ENCODE results near the gene MYO9B. TPM values are rescaled to one million over a fixed set of nuclear protein-coding genes. Genes with fewer than 3 reads are reported as not detected.
A peak's percentile ranks its signal among the peaks of the same experiment; 100 is the strongest.

MYO9B gene
- polyA plus RNA-seq, 3 donors = 54.4 to 64.1 (median 56.9) TPM

- DNase-seq = no peak
These were observed 137.8 kb downstream of the MYO9B start for GRCh38 chr19:17213334-17213733.

- no peak for DNase-seq
These were observed 139.0 kb downstream of the MYO9B start for GRCh38 chr19:17214508-17215126.

- peak; percentile 94 for DNase-seq
These were observed 139.8 kb downstream of the MYO9B start, which contains the start of gene USE1 for GRCh38 chr19:17215127-17215971. TSS of gene USE1 (plus strand) at chr19:17215357. CDS start at chr19:17215406, 49 bp downstream.

GRCh38 chr19:17216058-17216670, 140.6 kb downstream of the MYO9B start:
- DNase-seq = no peak

GRCh38 chr19:17219286-17219685, 143.7 kb downstream of the MYO9B start:
- no peak for DNase-seq

- no peak for DNase-seq
These were observed 144.7 kb downstream of the MYO9B start for GRCh38 chr19:17220207-17220758.

GRCh38 chr19:17225053-17225452, 149.5 kb downstream of the MYO9B start:
- DNase-seq = no peak

- peak; percentile 98 for DNase-seq
These were observed 150.7 kb downstream of the MYO9B start, which contains the start of gene OCEL1 for GRCh38 chr19:17226002-17226933. TSS of gene OCEL1 (plus strand) at chr19:17226226. CDS start at chr19:17226248, 22 bp downstream.

- DNase-seq = no peak
These were observed 152.3 kb downstream of the MYO9B start for GRCh38 chr19:17227798-17228367.

GRCh38 chr19:17229890-17230289, 154.3 kb downstream of the MYO9B start:
- DNase-seq = no peak

- no peak for DNase-seq
These were observed 156.7 kb downstream of the MYO9B start for GRCh38 chr19:17232258-17232657.

- no peak for DNase-seq
These were observed 159.3 kb downstream of the MYO9B start for GRCh38 chr19:17234911-17235299.

- no peak for DNase-seq
These were observed 159.9 kb downstream of the MYO9B start for GRCh38 chr19:17235300-17235970.

GRCh38 chr19:17235971-17236777, 160.6 kb downstream of the MYO9B start:
- no peak for DNase-seq

- no peak for DNase-seq
These were observed 161.4 kb downstream of the MYO9B start for GRCh38 chr19:17236811-17237543.

GRCh38 chr19:17237747-17238706, 162.4 kb downstream of the MYO9B start:
- no peak for DNase-seq

GRCh38 chr19:17240062-17240752, 164.6 kb downstream of the MYO9B start:
- DNase-seq = no peak

All from renal pelvis (tissue), 4 donors.